Brain microvascular endothelial cell (primary cell): Measurements from ENCODE around the gene TGFB3.
"Not testable (repeated sequence)": the region's sequence is repeated elsewhere in the genome, so short reads cannot be mapped to it uniquely, and the experiment has no call there.

Experiments used
- DNase-seq: peaks from one replicate; pipeline ENCODE4 v3.0.0-alpha.2; 2020
- H3K27ac ChIP-seq: fragments of 250-450 bp; sonication (Bioruptor Pico); 2 replicates; pipeline ENCODE4 v1.5.1; 2020; ENCODE audit warnings: mild to moderate bottlenecking, moderate library complexity
- H3K27me3 ChIP-seq: fragments of 250-450 bp; sonication (Bioruptor Pico); replicated peaks from 2 replicates; pipeline ENCODE4 v1.5.1; 2020; ENCODE audit warnings: mild to moderate bottlenecking
- H3K36me3 ChIP-seq: fragments of 250-450 bp; sonication (Bioruptor Pico); replicated peaks from 2 replicates; pipeline ENCODE4 v1.5.1; 2020; ENCODE audit warnings: mild to moderate bottlenecking
- H3K4me3 ChIP-seq: 2 replicates; pipeline ENCODE4 v1.5.1; 2011; ENCODE audit warnings: low read depth, mild to moderate bottlenecking, control low read depth, low read length, moderate library complexity
- in situ Hi-C: cut with HindIII; loops from 2 replicates; pipeline ENCODE4 v1.10.0; 2017; ENCODE audit warnings: low sequenced_read_pairs, low pct_ligation_motif_present
- TF ChIP-seq, protein P1 (sequence below): IDR thresholded peaks from 2 replicates; pipeline ENCODE4 v1.5.1; 2011; ENCODE audit warnings: low read depth, mild to moderate bottlenecking, moderate library complexity, low read length, control low read depth, inconsistent platforms; ENCODE audit errors: missing control alignments

The TGFB3 gene

DNA sequence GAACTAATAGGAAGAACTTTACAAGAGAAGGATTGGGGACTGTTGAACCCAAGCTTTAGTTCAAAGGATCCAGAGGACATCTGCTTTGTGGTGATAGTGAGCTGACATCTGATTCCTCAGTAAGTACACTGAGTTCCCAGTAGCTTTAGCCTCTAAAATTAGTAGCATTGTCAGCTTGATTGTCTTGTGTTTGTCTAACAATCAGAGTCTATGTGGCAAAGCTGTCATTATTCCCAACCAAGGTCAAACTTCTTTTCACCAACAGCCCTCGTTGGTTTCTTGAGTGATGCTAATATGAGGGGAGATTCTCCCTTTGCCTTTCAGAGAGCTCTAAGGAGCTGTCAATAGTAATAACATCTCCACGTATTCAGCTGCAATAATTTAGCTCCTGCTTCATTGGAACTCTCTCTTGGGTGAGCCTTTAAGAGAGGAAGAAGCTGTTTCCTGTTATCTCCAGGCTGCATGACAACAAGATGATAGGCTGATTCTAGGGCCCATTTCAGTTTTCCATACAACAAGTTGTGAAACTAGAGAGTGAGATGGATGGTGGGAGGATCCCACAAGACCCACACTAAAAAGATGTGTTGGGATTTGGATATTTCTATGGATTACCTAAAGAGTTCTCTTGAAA, 46.7 kb downstream of the TGFB3 start:
- DNase-seq: no peak
- TF ChIP-seq, protein P1, sequence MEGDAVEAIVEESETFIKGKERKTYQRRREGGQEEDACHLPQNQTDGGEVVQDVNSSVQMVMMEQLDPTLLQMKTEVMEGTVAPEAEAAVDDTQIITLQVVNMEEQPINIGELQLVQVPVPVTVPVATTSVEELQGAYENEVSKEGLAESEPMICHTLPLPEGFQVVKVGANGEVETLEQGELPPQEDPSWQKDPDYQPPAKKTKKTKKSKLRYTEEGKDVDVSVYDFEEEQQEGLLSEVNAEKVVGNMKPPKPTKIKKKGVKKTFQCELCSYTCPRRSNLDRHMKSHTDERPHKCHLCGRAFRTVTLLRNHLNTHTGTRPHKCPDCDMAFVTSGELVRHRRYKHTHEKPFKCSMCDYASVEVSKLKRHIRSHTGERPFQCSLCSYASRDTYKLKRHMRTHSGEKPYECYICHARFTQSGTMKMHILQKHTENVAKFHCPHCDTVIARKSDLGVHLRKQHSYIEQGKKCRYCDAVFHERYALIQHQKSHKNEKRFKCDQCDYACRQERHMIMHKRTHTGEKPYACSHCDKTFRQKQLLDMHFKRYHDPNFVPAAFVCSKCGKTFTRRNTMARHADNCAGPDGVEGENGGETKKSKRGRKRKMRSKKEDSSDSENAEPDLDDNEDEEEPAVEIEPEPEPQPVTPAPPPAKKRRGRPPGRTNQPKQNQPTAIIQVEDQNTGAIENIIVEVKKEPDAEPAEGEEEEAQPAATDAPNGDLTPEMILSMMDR: no peak
- H3K27ac ChIP-seq: no peak overlapping the region
- no peak overlapping the region for H3K4me3 ChIP-seq
- H3K27me3 ChIP-seq: no peaks in the 10 kb centered on the region
- H3K36me3 ChIP-seq: no peaks in the 10 kb centered on the region
- in situ Hi-C loops: no loop called here

DNA sequence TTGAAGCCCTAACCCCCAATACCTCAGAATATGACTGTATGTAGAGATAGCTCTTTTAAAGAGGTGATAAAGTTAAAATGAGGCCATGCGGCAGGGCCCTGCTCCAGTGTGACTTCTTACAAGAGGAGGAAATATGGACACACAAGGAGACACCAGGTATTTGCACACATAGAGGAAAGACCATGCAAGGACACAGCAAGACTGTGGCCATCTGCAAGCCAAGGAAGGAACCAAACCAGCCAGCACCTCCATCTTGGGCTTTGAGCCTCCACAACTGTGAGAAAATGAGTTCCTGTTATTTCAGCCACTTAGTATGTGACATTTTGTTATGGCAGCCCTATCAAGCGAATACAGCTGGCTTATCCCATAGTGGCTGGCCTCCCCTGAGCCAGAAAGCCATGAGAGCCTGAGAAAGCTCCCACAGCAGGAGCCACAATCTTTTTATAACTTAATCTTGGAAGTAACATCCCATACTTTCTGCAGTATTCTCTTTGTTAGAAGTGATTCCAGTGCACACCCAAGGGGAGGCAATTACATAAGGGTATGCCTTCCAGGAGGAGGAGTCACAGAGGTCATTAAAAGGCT, 48.0 kb downstream of the TGFB3 start:
- Histone ChIP-seq H3K4me3 (no peak overlapping the region), H3K36me3 (no peaks in the 10 kb centered on the region), H3K27ac (no peak overlapping the region), H3K27me3 (no peaks in the 10 kb centered on the region)
- no peak for DNase-seq
- TF ChIP-seq, protein P1: no peak
- in situ Hi-C loops: no loop called here

DNA sequence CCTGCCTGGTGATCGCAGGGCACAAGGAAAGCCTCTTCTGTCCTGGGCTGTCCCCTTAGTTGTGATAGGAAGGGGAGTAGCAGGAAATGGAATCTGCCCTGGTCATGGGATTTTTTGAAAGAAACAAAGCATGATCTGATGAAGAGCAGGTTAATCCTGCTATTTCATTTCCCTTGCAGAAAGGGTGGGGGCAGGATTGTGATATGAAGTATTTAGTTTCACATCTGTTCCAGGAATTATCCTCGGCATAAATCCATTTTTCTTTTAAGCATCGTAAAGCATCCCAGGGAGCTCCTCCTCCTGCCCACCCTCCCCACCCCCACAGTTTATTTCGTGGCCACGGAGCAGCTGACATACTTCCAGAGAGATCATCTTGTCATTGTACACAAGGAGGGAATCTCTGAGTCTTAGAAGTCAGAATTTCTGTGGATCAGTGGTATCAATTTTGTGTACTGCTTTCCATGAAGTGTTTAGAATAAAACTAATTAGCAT, 53.1 kb downstream of the TGFB3 start:
- DNase-seq: no peak
- Histone ChIP-seq H3K27me3 (no peaks in the 10 kb centered on the region), H3K27ac (no peak overlapping the region), H3K4me3 (no peak overlapping the region), H3K36me3 (no peaks in the 10 kb centered on the region)
- TF ChIP-seq, protein P1: no peak
- in situ Hi-C loops: no loop called here

DNA sequence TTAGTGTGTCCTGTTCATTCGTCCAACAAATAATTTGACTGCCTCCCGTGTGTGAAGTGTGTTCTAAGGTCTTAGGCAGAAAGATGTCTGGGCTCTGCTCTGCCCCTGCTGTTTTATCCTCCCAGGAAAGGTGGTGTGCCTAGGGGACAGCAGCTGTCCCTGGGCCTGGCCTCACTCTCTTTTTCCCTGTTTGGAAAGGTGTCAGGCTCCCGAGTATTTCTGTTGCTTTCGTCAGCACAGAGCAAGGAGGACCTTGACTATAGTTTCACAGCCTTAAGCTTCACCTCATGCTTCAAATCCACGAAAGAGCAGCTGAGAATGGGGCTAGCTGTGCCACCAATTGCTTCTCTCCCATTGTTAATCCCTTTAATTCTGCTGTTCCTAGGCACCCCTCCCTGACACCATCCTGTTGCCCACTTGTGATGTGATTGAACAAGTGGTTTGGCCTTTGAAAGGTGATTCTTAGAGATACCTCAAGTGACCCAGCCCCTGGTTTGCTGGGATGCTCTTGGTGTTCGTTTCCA, 54.2 kb downstream of the TGFB3 start:
- H3K27me3 ChIP-seq: no peaks in the 10 kb centered on the region
- no peak for DNase-seq
- no peak overlapping the region for H3K4me3 ChIP-seq
- H3K36me3 ChIP-seq: no peaks in the 10 kb centered on the region
- in situ Hi-C loops: no loop called here
- TF ChIP-seq, protein P1: no peak
- no peak overlapping the region for H3K27ac ChIP-seq

DNA sequence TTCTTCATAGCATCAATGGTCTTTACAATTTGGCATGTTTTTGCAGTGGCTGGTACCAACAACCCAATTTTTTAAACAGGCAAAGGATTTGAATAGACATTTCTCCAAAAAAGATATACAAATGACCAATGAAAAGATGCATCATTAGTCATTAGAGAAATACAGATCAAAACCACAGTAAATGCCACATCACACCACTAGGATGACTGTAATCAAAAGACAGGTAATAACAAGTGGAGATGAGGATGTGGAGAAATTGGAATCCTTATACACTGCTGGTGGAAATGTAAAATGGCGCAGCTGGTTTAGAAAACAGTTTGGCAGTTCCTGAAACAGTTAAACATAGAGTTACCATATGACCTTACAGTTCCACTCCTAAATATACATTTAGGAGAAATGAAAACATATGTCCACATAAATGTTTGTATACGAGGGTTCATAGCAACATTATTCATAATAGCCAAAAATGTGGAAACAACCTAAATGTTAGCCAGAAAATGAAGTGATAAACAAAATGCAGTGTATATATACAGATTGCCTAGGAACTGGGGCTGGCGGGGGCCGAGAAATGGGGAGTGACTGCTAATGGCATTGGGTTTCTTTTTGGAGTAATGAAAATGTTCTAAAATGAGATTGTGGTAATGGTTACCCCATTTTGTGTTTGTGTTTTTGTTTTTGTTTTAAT, 55.2 kb downstream of the TGFB3 start:
- no peaks in the 10 kb centered on the region for H3K36me3 ChIP-seq
- no peak overlapping the region for H3K27ac ChIP-seq
- no peak for DNase-seq
- H3K4me3 ChIP-seq: no peak overlapping the region
- in situ Hi-C loops: no loop called here
- H3K27me3 ChIP-seq: no peaks in the 10 kb centered on the region
- TF ChIP-seq, protein P1: no peak

DNA sequence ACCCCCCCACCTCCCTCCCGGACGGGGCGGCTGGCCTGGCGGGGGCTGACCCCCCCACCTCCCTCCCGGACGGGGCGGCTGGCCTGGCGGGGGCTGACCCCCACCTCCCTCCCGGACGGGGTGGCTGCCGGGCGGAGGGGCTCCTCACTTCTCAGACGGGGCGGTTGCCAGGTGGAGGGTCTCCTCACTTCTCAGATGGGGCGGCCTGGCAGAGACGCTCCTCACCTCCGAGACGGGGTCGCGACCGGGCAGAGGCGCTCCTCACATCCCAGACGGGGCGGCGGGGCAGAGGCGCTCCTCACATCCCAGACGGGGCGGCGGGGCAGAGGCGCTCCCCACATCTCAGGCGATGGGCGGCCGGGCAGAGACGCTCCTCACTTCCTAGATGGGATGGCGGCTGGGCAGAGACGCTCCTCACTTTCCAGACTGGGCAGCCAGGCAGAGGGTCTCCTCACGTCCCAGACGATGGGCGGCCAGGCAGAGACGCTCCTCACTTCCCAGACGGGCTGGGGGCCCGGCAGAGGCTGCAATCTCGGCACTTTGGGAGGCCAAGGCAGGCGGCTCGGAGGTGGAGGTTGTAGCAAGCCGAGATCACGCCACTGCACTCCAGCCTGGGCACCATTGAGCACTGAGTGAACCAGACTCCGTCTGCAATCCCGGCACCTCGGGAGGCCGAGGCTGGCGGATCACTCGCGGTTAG, 56.5 kb downstream of the TGFB3 start:
- in situ Hi-C loops, DNase-seq: not testable (repeated sequence)

DNA sequence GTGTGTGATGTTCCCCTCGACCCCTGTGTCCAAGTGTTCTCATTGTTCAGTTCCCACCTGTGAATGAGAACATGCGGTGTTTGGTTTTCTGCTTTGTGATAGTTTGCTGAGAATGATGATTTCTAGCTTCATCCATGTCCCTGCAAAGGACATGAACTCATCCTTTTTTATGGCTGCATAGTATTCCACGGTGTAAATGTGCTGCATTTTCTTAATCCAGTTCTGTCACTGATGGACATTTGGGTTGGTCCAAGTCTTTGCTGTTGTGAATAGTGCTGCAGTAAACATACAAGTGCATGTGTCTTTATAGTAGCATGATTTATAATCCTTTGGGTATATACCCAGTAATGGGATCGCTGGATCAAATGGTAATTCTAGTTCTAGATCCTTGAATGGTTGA, 61.4 kb downstream of the TGFB3 start:
- H3K36me3 ChIP-seq, DNase-seq, H3K4me3 ChIP-seq, in situ Hi-C loops, H3K27ac ChIP-seq, H3K27me3 ChIP-seq: not testable (repeated sequence)

More for the DNA sequence above, 56.5 kb downstream of the TGFB3 start:
- not testable (repeated sequence) for H3K36me3 ChIP-seq, H3K4me3 ChIP-seq, H3K27ac ChIP-seq, H3K27me3 ChIP-seq
